GM23248 (cell line): ENCODE measurements around the gene ZBTB16.

Source experiments
- EZH2 ChIP-seq: fragments of 200-600 bp; sonication (generic); IDR thresholded peaks from 2 replicates; pipeline ENCODE4 v1.6.1; 2018; ENCODE audit warnings: antibody characterized with exemption, mild to moderate bottlenecking; ENCODE audit not compliant: insufficient read depth, poor library complexity, severe bottlenecking
- EZH2phosphoT487 ChIP-seq: fragments of 200-600 bp; sonication (generic); IDR thresholded peaks from 2 replicates; pipeline ENCODE4 v1.6.1; 2018; ENCODE audit warnings: antibody characterized with exemption, moderate library complexity, mild to moderate bottlenecking, low read depth; ENCODE audit not compliant: insufficient read depth

DNA sequence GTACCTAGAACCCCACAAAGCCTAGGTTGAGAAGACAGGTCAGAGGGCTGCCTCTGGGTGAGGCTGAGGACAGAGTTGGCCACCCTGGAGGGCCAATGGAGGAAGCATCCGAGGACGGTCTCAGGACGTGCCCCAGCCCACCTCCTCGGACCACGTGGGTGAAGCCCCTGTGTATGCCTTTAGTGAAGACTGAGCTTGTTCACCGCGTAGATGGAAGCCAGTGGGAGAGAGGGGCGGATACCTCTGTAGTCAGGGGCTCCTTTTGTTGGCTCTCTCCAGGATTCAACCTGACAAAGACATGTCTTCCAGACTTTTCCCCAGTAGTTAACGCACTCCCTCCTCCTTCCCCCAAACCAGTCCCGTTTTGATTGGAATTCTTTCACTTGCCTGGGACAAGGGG lies 110.7 kb downstream of the ZBTB16 start:
- TF ChIP-seq EZH2 (no peak), EZH2phosphoT487 (no peak)
